Activated CD4-positive, alpha-beta T cell treated with anti-CD3 and anti-CD28 coated beads, Interleukin-2, amount 50 U/mL, for 48 hours (primary cell): Measurements from ENCODE around the gene PAGE2B.
"Not testable (repeated sequence)": the region's sequence is repeated elsewhere in the genome, so short reads cannot be mapped to it uniquely, and the experiment has no call there.

ENCODE experiments used
- DNase-seq, 2 experiments: peaks; one replicate each; pipeline ENCODE4 v3.0.0-alpha.2; 2020

The PAGE2B gene, protein sequence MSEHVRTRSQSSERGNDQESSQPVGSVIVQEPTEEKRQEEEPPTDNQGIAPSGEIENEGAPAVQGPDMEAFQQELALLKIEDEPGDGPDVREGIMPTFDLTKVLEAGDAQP

DNA sequence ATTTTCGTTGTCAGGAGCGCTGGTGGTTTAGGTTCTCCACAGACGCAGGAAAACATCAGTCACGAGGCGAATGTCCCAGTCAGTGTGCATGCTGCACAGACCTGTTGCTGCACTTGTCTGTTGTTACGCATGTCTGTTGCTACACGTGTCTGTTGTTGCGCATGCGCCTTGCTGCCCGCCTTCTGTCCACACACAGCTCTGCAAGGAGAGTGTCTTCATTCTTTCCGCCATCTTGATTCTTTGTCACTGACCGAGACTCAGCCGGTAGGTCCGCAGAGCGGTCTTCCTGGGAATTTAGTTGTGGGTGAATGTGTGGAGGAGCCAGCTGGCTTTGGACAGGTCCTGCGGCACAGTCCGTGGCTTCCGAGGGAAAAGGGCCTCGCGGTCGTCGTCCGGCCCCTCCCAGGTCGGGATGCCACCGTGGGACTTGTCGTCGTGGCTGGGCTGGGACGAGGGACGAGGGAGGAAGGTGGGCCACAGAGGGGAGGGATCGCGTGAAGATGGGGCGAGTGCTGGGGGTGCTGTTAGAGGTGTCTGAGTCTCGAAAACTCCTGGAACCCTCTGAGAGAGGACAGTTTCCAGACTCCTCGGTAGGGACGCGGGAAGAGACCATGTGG, at the start of gene PAGE2B:
PAGE2B (plus strand) TSS at position 180 of the 617 bp plus-strand sequence. CDS start 1,012 bp downstream, outside the sequence.
- no peak for DNase-seq

DNA sequence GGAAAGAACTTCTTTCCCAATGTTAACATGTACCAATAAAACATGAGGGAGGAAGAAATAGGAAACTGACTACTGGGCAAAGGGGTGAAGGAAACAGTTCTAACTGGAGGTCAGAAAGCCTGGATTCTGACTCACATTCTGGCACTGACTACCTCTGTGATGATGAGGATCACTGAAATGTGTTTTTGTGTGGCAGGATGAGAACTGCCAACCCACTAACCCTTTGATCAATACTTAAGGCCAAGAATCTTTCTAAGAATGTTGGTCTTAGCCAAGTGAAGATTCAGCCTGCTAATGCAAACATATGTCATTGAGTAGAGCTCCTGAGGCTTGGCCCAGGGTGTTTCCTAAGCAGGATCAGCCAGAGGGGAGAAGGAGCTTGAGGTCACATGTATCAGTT, 48.7 kb upstream of the PAGE2B start:
- DNase-seq, result no peak

DNA sequence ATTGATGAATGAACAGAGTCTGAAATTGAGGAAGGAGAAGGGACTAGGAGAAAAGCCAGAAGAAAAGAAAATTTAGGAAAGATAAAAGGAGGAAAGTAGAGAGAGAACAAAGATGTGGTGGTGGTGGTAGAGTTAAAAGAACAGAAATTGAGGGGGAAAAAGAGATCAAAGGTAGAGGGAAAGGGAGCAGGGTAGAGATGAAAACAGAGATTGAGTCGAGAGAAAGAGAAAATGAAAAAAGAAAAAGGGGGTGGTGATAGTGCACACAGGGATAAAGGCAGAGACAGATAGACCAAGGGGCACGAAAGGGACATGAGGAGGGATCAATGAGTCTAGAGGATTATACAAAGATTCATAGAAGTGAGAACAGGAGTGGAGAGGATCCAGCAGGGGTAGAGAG, 48.0 kb upstream of the PAGE2B start:
- no peak for DNase-seq

DNA sequence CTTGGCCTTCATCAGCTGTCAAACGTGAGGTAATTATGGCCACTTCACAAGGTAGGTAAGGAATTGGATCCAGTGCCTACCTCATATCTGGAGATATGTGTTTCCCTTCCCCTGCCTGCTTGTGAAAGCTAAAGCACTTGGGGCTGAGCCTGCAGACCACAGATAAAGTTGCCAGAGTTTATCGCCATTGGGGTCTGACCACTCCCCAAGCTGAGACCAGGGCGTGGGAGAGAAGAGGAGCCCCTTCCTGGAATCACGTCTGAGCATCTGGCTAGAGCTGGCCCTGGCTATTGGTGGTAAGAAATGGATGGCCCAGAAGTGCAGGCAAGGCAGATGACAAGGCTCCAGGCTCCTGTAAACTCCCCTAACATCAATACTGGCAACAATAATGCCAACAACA, 46.8 kb upstream of the PAGE2B start:
- DNase-seq, result no peak

DNA sequence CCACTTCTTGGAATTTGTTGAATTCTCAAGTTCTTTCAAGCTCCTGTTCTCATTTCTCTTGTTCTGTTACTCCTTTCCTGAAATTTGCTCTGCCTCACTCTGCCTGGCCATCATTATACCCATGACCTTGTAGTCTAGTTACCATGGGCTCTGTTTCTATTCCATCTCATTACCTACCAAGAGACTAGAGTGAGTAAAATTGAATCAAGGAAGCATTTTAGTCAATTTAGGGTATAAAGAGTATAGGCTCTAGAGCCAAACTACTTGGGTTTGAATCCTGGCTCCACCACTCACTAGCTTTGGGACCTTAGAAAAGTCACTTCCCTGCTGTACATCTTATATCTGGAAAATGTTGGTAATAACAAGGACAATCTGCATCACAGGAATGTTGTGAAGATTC, 46.2 kb upstream of the PAGE2B start:
- no peak for DNase-seq

DNA sequence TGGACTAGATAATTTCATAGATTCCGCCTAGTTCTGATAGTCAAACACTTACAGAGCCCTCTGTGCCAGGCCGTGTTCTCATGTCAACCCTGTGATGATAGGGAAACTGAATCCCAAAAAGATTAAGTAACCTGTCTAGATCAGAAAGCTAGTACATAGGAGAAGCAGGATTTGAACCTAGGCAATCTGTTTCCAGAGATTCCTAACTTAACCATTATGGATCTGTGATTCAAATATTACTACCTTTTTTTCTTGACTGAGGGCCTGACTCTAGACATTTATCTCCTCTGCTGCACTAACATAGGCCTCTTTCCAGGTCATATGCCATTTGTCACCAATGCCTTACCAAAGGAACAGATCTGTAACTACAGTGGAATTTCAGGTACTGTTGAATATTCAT, 45.5 kb upstream of the PAGE2B start:
- no peak for DNase-seq

DNA sequence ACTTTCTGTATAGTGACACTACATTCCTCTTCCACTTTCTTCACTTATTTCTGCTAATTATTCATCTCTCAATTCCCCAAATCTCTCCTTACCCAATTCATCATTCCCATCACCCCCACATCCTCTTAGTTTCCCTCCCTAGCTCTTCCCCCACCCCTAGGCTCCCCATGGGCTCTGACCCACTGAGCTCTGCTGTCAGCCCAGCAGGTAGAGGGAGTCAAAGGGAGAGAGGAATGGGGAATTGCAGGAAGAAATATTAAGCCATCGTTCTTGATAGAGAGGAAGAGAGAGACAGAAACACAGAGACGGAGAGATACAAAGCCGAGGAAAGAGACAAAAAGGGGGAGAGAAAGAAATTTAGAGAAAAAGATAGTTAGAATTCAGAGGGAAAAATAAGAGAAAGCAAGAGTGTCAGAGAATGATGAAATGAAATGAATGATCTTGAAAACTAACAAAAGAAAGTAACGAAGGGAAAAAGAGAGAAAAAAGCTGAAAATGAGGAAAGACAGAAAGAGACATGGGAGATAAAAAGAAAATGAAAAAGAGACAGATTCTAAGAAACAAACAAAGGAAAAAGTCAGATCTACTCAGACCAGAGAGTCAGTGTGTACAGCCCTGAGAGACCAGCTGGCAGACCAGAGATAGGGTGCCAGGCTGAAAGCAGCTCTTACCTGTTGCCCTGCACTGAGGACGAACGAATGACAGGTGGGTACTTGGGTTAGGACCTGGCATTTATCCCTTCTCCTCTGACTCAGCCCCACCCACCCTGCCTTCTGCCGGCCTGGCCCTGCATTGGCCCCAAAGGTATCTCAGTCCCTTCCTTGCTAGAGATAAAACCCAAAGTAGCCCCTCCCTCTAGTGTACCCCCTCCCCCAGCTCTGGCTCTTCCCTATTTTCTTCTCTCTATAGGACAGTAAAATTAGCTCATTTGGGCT, 44.3 kb upstream of the PAGE2B start, which contains the start of gene ALAS2:
ALAS2 (minus strand) TSS at position 707 of the 935 bp plus-strand sequence. CDS start 4,977 bp downstream, outside the sequence.
- no peak for DNase-seq

DNA sequence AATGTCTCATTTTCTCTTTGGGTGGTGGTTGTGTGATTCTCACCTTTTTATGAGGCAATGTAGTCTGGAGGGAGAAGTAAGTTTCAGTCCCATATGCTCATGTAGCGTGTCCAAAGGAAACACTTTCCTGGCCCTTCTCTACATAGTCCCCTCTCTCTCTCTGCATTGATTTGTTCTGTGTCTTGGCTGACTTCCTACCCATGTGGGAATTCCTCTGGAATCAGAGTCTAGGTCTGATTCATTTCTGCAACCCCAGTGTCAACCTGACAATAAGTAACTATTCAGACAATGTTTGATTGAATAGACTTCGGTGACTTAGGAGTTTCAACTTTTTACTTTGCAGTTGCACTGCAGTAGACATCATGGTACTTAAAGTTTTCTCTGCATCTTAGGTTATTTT, 41.4 kb upstream of the PAGE2B start:
- DNase-seq, result no peak

DNA sequence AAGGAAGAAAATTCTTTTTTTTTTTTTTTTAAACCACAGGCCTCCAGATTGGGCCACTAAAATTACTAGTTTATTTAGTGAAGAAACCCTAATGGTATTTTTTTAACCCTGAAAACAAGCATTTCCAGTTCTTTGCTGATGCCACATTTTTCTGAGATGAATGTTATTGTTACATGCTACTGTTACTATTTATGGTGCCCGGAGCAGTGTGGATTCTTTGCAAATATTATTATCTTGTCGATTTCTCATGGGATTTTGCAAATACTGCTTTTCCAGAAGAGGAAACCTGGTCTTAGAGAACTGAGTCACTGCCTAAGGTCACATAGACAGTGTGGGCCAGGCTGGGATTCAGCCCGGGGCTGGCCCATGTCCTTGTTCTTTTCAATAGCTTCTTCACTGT, 35.4 kb upstream of the PAGE2B start:
- no peak for DNase-seq

DNA sequence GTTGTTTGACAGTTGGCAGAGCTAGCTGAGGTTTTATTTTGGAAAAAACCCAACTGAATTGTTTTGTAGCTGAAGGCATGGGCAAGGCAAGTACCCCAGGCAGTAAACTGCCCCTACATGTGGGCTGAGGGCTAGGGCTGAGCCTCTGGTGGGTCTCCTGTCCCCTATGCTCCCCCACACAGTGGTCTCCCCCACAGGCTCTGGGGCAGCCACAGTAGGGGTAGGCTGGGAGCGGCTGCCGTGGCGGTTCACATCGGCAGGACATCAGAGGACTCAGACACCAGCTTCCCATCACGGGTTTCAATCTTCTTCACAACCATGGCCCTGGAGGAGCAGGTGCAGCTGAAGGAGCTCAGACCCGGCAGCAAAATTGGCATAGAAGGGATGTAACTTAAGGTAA, 33.3 kb upstream of the PAGE2B start:
- DNase-seq, result no peak

DNA sequence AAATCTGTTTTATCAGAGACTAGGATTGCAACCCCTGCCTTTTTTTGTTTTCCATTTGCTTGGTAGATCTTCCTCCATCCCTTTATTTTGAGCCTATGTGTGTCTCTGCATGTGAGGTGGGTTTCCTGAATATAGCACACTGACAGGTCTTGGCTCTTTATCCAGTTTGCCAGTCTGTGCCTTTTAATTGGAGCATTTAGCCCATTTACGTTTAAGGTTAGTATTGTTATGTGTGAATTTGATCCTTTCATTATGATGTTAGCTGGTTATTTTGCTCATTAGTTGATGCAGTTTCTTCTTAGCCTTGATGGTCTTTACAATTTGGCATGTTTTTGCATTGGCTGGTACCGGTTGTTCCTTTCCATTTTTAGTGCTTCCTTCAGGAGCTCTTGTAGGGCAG, 24.2 kb upstream of the PAGE2B start:
- DNase-seq, result not testable (repeated sequence)

DNA sequence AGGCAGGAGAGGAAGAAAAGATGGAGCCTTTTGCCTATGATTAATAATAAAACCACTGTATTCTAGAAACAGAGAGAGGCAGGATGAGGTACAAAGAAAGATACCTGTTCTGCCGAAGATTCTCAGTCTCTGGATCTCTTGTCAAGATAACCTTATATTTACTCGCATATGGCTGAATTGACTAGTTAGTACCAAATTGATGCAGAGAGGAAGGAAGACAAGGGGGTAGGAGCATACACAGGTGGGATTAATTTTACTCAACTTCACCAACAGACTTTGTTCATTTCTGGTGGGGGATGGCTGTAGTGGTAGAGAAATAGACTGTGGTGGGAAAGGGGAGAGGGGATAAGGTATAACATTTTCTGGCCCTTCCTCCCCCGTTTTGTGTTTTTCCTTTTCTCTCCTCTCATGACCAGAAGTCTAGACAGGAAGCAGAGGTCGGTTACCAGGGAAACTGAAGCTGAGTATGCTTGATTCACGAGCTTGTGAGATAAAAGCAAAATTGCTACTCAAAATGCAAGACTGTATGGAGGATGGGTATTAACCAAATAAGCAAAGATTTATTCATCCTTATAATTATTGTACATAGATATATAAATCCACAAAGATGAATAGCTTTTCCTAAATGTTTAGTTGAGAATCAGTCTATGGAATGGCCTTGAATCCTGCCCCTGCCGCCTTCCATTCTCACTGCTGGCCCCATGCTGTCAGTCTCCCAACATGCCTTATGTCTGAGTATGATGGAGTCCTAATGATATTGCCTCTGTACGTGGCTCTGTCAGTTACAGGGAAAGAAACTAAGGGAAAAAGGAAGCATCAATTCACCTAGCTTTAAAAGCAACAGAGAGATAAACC, 17.8 kb upstream of the PAGE2B start:
- DNase-seq, result peak in 1 of 2 experiments; percentile 3

DNA sequence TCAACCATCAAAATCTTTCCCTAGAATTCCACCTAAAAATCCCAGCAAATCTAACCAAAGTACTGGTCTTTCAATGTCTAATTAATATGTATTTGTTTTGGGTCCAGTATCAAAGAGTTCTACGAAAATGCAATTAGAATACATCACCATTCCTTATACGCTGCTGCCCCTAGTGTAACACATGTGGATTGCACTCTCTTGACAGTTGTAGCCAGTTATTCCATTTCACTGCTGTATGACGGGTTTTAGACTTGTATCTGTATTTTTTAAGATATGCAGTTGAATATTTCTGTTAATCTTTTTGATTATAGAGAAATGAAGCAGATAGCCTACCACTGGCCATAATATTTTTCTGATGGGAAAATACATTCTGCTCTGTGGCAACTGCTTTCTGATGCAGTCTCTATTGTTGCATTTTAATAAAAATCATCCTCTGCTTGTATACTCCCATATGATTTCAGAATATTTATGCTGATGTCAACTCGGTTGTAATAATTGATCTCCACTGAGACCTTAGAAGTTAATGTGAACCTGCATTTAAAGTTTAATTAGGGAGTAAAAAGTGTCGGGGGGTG, 17.1 kb upstream of the PAGE2B start:
- DNase-seq, result peak; percentile 6 to 23

DNA sequence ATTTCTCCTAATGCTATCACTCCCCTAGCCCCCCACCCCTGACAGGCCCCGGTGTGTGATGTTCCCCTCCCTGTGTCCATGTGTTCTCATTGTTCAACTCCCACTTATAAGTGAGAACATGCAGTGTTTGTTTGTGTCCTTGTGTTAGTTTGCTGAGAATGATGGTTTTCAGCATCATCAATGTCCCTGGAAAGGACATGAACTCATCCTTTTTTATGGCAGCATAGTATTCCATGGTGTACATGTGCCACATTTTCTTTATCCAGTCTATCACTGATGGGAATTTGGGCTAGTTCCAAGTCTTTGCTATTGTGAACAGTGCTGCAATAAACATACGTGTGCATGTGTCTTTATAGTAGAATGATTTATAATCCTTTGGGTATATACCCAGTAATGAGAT, 7.7 kb upstream of the PAGE2B start:
- DNase-seq, result not testable (repeated sequence)

DNA sequence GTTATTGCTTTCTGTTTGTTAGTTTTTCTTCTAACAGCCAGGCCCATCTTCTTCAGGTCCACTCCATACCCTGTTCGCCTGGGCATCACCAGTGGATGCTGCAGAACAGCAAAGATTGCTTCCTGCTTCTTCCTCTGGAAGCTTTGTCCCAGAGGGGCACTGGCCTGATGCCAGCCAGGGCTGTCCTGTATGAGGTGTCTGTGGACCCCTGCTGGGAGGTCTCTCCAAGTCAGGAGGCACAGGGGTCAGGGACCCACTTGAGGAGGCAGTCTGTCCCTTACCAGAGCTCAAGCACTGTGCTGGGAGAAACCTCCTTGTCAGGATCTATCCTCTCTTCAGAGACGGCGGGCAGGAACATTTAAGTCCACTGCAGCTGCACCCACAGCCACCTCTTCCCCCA, 2.5 kb upstream of the PAGE2B start:
- no peak for DNase-seq

DNA sequence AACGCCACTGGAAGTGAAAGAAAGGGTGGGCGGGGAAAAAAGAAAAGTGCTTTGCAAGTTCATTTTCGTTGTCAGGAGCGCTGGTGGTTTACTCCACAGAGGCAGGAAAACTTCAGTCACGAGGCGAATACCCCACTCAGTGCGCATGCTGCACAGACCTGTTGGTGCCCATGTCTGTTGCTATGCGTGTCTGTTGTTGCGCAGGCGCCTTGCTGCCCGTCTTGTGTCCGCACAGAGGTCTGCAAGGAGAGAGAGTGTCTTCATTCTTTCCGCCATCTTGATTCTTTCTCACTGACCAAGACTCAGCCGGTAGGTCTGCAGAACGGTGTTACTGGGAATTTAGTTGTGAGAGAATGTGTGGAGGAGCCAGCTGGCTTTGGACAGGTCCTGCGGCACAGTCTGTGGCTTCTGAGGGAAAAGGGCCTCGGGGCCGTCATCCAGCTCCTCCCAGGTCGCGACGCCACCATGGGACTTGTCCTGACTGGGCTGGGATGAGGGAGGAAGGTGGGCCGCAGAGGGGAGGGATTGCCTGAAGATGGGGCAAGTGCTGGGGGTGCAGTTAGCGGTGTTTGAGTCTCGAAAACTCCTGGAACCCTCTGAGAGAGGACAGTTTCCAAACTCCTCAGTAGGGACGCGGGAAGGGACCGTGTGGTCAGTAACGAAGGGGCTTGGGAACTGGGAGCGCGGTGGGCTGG, 14.1 kb downstream of the PAGE2B start, which contains the start of gene PAGE2:
PAGE2 (plus strand) TSS at position 224 of the 695 bp plus-strand sequence. CDS start 1,003 bp downstream, outside the sequence.
- DNase-seq, result no peak

DNA sequence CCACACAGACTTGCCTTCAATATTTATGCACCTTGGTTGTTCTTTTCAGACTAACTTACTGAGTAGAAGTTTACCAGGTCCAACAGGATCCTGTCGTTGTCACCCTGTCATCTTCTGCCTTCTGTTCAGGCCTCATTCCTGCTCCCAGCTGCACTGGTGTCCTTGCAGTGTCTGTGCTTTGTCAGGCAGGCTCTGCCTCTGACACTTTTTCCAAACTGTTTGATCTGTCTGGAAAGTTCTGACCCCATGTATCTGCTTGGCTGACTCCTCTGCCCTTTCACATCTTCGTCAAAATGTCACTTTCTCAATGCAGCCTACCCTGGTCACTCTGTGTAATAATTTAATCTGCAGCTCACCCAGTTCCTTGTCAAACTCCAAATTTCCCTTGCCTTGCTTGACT, 23.9 kb downstream of the PAGE2B start:
- DNase-seq, result no peak

DNA sequence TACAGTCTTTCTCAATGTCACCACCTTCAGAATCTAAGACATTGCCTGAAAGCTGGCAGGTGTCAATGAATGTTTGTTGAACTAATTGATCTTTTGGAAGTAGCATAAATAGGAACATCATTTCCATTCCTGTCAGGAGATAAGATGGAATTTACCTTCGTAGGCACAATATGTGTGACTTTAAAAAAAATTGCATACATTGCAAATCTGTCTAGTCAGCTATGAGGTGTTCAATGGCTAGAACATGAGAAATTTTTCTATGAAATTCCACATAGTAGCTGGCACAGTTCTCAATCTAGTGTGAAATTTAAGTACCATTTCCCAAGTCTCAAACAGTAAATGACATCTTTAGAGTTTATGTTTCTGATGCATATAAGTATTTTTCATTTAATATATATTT, 24.3 kb downstream of the PAGE2B start:
- DNase-seq, result no peak

DNA sequence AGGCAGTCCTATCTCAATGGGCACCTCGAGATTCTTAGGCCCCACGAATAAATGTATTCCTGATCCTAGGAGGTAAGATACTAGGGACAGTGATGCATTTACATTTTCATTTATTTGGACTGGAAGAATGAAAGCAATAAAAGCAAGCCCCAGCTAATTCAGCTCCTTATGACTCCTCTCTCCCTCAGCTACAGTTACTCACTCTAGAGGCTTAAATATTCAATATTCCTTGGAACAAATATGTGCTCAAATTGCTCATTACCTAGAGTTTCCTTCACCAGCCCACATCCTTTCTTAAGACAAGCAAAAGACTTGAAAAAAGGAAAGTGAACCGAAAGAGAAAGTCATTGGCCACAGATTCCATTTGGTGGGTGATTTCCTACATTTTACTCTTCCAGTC, 27.9 kb downstream of the PAGE2B start:
- no peak for DNase-seq

DNA sequence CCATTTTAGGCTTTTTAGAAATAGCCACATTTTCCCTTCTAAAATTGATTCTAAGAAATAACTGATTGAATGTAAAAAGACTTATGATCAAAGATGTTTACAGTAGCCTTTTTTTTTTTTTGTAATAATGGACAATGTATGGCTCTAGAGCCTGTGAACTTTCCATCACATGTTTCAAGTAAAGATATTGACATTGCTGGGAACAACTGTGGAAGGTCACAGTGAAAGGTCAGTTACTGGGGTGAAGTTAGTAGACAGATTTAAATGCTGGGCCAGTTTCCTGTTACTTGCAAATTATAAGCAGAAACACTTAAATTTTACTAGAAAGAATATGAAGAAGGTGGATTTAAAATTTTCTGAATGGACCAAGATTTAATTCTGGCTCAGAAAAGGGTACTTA, 32.4 kb downstream of the PAGE2B start:
- DNase-seq, result no peak

DNA sequence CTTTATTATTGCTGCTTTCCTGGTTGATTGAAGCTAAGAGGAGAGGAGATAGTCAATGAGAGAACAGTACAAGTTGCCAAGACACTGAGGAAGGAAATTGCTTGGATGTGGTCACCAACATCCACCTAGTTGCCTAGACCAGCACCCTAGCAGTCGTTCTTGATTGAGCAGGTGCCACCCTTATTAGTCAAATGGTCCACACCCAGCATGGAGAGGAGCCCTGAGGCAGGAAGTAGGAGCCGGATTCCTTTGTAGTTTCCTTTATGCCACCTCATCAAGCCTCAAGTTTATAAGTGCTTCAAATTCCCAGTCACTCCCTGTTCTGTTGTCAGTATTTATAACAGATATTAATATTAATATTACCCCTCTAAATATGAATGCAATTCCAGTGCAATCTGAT, 33.1 kb downstream of the PAGE2B start:
- DNase-seq, result no peak

DNA sequence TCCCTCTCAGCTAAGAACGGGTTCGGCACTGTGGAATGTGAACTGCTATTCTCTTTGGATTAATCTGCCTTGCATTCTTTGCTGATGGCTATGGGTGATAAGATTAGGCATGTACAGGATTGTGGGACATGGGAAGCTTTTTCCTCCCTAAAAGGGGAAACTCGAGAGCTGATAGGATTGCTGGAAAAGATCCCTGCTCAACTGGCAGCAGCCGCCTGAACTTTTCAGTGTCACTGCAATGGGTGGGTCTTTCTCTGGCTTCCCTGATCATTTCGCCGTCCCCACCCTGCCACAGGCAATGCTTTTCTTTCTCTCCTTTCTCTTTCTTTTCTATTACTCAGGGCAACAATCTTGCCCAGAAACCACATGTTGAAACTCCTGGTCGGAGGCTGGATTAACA, 34.5 kb downstream of the PAGE2B start:
- no peak for DNase-seq
